Middle frontal gyrus (tissue), 1 donor: Measurements from ENCODE around the gene AGL.
"Not testable (repeated sequence)": the region's sequence is repeated elsewhere in the genome, so short reads cannot be mapped to it uniquely, and the experiment has no call there.

Source experiments
- DNase-seq: peaks from one replicate; pipeline ENCODE4 v3.0.0-alpha.2; 2015; ENCODE audit warnings: low spot score; ENCODE audit errors: extremely low spot score

The AGL gene

GRCh38 chr1:99849744-99850458, at the start of gene AGL:
Gene AGL (plus strand): TSS chr1:99850361. CDS start chr1:99851043, 682 bp downstream.
- no peak for DNase-seq

- no peak for DNase-seq
Measured at GRCh38 chr1:99801584-99801983, 48.6 kb upstream of the AGL start.

GRCh38 chr1:99806882-99807281, 43.3 kb upstream of the AGL start:
- no peak for DNase-seq

- DNase-seq: peak; percentile 75
Measured at GRCh38 chr1:99808391-99809115, 41.6 kb upstream of the AGL start.

- no peak for DNase-seq
Measured at GRCh38 chr1:99811075-99811474, 39.1 kb upstream of the AGL start.

GRCh38 chr1:99811747-99812146, 38.4 kb upstream of the AGL start:
- no peak for DNase-seq

GRCh38 chr1:99814373-99814900, 35.7 kb upstream of the AGL start:
- no peak for DNase-seq

GRCh38 chr1:99816656-99817055, 33.5 kb upstream of the AGL start:
- DNase-seq: no peak

GRCh38 chr1:99818063-99818699, 32.0 kb upstream of the AGL start:
- no peak for DNase-seq

- no peak for DNase-seq
Measured at GRCh38 chr1:99820546-99820945, 29.6 kb upstream of the AGL start.

- no peak for DNase-seq
Measured at GRCh38 chr1:99825098-99825497, 25.1 kb upstream of the AGL start.

GRCh38 chr1:99825702-99826101, 24.5 kb upstream of the AGL start:
- DNase-seq: no peak

- DNase-seq: no peak
Measured at GRCh38 chr1:99827970-99828369, 22.2 kb upstream of the AGL start.

- no peak for DNase-seq
Measured at GRCh38 chr1:99829269-99829668, 20.9 kb upstream of the AGL start.

- not testable (repeated sequence) for DNase-seq
Measured at GRCh38 chr1:99833911-99834310, 16.2 kb upstream of the AGL start.

- DNase-seq: not testable (repeated sequence)
Measured at GRCh38 chr1:99836171-99837103, 13.7 kb upstream of the AGL start.

- not testable (repeated sequence) for DNase-seq
Measured at GRCh38 chr1:99840353-99840752, 9.8 kb upstream of the AGL start.

GRCh38 chr1:99843760-99844159, 6.4 kb upstream of the AGL start:
- no peak for DNase-seq

- not testable (repeated sequence) for DNase-seq
Measured at GRCh38 chr1:99845201-99845600, 5.0 kb upstream of the AGL start.

GRCh38 chr1:99849413-99849743, 783 bp upstream of the AGL start:
- no peak for DNase-seq
